Breast epithelium (tissue), 4 donors: ENCODE results near the gene C16orf87. TPM values are rescaled to one million over a fixed set of nuclear protein-coding genes. Genes with fewer than 3 reads are reported as not detected.
A peak's percentile ranks its signal among the peaks of the same experiment; 100 is the strongest.

Experiments used
- DNase-seq, 2 donors: peaks; one replicate each; pipeline ENCODE4 v3.0.0-alpha.2; 2019; ENCODE audit warnings: low spot score in 2 of 2
- H3K27ac ChIP-seq, 2 donors: fragments of 200-600 bp; sonication (generic) in 1 of 2; one replicate each; pipeline ENCODE4 v1.5.1; 2016 to 2019; ENCODE audit warnings: mild to moderate bottlenecking in 1 of 2
- H3K27me3 ChIP-seq, 2 donors: fragments of 200-600 bp; sonication (generic) in 1 of 2; one replicate each; pipeline versions ENCODE4 v1.5.1 to v1.6.0; 2017 to 2019; ENCODE audit warnings: control low read depth in 1 of 2, mild to moderate bottlenecking in 1 of 2
- H3K36me3 ChIP-seq: fragments of 200-600 bp; one replicate; pipeline ENCODE4 v1.5.1; 2019
- H3K4me1 ChIP-seq, 2 donors: fragments of 200-600 bp; sonication (generic); one replicate each; pipeline ENCODE4 v1.5.1; 2016 to 2019; ENCODE audit warnings: control low read depth in 1 of 2
- H3K4me3 ChIP-seq, 3 donors: fragments of 200-600 bp; sonication (generic); 1 replicate in 2 of 3; 2 replicates in 1 of 3; pipeline ENCODE4 v1.5.1; 2016 to 2019; ENCODE audit warnings: mild to moderate bottlenecking in 3 of 3, moderate library complexity in 2 of 3
- H3K9me3 ChIP-seq, 2 donors: fragments of 200-600 bp; sonication (generic) in 1 of 2; one replicate each; pipeline ENCODE4 v1.5.1; 2016 to 2019; ENCODE audit warnings: control low read depth in 1 of 2
- CTCF ChIP-seq, 3 donors: fragments of 450-650 bp; IDR thresholded peaks; one replicate each; pipeline ENCODE4 v1.5.1; 2016 to 2017; ENCODE audit warnings: antibody characterized with exemption in 3 of 3, mild to moderate bottlenecking in 3 of 3, moderate library complexity in 3 of 3
- POLR2A ChIP-seq: fragments of 450-650 bp; IDR thresholded peaks from one replicate; pipeline ENCODE4 v1.6.1; 2016; ENCODE audit warnings: antibody characterized with exemption, mild to moderate bottlenecking, moderate library complexity
- POLR2AphosphoS5 ChIP-seq, 3 donors: sonication (generic); formaldehyde crosslinking; IDR thresholded peaks; one replicate each; pipeline ENCODE4 v1.6.1; 2017; ENCODE audit warnings: antibody characterized with exemption in 3 of 3
- intact Hi-C: fragments of 100-400 bp; cut with DNase I; formaldehyde crosslinking; loops from one replicate; pipeline ENCODE4 v1.15.1; 2023; ENCODE audit warnings: low total_unique reads
- total RNA-seq, 3 donors: library from RNA; depleted of rRNA; stranded (reverse); fragments of >200 nt; gene quantifications; one replicate each; pipeline ENCODE4 v1.1.0, GENCODE V29; 2016

C16orf87 gene
- total RNA-seq, 3 donors from 2014 or later: 3.6 to 7.6 (median 5.9) TPM

- H3K36me3 ChIP-seq: no peaks in the 10 kb centered on the region
- no peak for DNase-seq
- no peaks in the 10 kb centered on the region for H3K4me1 ChIP-seq
- intact Hi-C loops: no loop called here
- no peaks in the 10 kb centered on the region for H3K27me3 ChIP-seq
- no peak overlapping the region for H3K27ac ChIP-seq
- TF ChIP-seq POLR2A (no peak), POLR2AphosphoS5 (IDR thresholded peaks at IDR 0.05) (no peak), CTCF (IDR thresholded peaks at IDR 0.05) (no peak)
- H3K9me3 ChIP-seq: no peaks in the 10 kb centered on the region
- H3K4me3 ChIP-seq: no peak overlapping the region
Measured at GRCh38 chr16:46866286-46866685, 35.3 kb upstream of the C16orf87 start.

GRCh38 chr16:46862555-46863447 is 31.8 kb upstream of the C16orf87 start:
- no peak for DNase-seq
- TF ChIP-seq POLR2AphosphoS5 (IDR thresholded peaks at IDR 0.05) (no peak), CTCF (IDR thresholded peaks at IDR 0.05) (no peak), POLR2A (no peak)

GRCh38 chr16:46859719-46860152 is 28.8 kb upstream of the C16orf87 start:
- intact Hi-C loops: no loop called here
- TF ChIP-seq CTCF (IDR thresholded peaks at IDR 0.05) (no peak), POLR2AphosphoS5 (IDR thresholded peaks at IDR 0.05) (no peak), POLR2A (no peak)
- H3K9me3 ChIP-seq: no peaks in the 10 kb centered on the region
- H3K27me3 ChIP-seq: no peaks in the 10 kb centered on the region
- no peaks in the 10 kb centered on the region for H3K4me1 ChIP-seq
- no peaks in the 10 kb centered on the region for H3K36me3 ChIP-seq
- H3K4me3 ChIP-seq: no peak overlapping the region
- DNase-seq: no peak
- no peak overlapping the region for H3K27ac ChIP-seq

More at GRCh38 chr16:46862555-46863447, 31.8 kb upstream of the C16orf87 start:
- intact Hi-C loops: no loop called here
- no peak overlapping the region for H3K27ac ChIP-seq
- no peaks in the 10 kb centered on the region for H3K9me3 ChIP-seq
- H3K4me1 ChIP-seq: no peaks in the 10 kb centered on the region
- H3K4me3 ChIP-seq: no peak overlapping the region
- no peaks in the 10 kb centered on the region for H3K36me3 ChIP-seq
- no peaks in the 10 kb centered on the region for H3K27me3 ChIP-seq

GRCh38 chr16:46858151-46858550 is 27.2 kb upstream of the C16orf87 start:
- no peaks in the 10 kb centered on the region for H3K9me3 ChIP-seq
- H3K4me1 ChIP-seq: no peaks in the 10 kb centered on the region
- H3K36me3 ChIP-seq: no peaks in the 10 kb centered on the region
- intact Hi-C loops: no loop called here
- no peak for DNase-seq
- H3K27me3 ChIP-seq: no peaks in the 10 kb centered on the region
- H3K4me3 ChIP-seq: no peak overlapping the region
- TF ChIP-seq CTCF (IDR thresholded peaks at IDR 0.05) (no peak), POLR2AphosphoS5 (IDR thresholded peaks at IDR 0.05) (no peak), POLR2A (no peak)
- no peak overlapping the region for H3K27ac ChIP-seq

GRCh38 chr16:46857368-46857945 is 26.5 kb upstream of the C16orf87 start:
- Histone ChIP-seq H3K36me3 (no peaks in the 10 kb centered on the region), H3K4me3 (no peak overlapping the region), H3K27me3 (no peaks in the 10 kb centered on the region), H3K9me3 (no peaks in the 10 kb centered on the region), H3K27ac (no peak overlapping the region), H3K4me1 (no peaks in the 10 kb centered on the region)
- TF ChIP-seq CTCF (IDR thresholded peaks at IDR 0.05) (peak in 1 of 3 donors; percentile 31), POLR2A (no peak), POLR2AphosphoS5 (IDR thresholded peaks at IDR 0.05) (no peak)
- intact Hi-C loops: no loop called here
- DNase-seq: no peak
